Stomach (tissue), 9 donors: Measurements from ENCODE around the gene LARP1. TPM values are rescaled to one million over a fixed set of nuclear protein-coding genes. Genes with fewer than 3 reads are reported as not detected.

Experiments used
- DNase-seq, 2 donors: peaks; one replicate each; pipeline versions ENCODE4 v3.0.0 to v3.0.0-alpha.2; 2013 to 2019
- H3K27ac ChIP-seq, 5 donors: fragments of 200-600 bp in 4 of 5; sonication (generic) in 4 of 5; one replicate each; pipeline ENCODE4 v1.5.1; 2013 to 2019; ENCODE audit warnings: mild to moderate bottlenecking in 1 of 5, moderate library complexity in 1 of 5
- H3K27me3 ChIP-seq, 3 donors: fragments of 200-600 bp; sonication (generic); one replicate each; pipeline ENCODE4 v1.5.1; 2017 to 2019; ENCODE audit warnings: mixed run types in 1 of 3
- H3K36me3 ChIP-seq, 4 donors: fragments of 200-600 bp; sonication (generic); 1 replicate in 3 of 4; 2 replicates in 1 of 4; pipeline ENCODE4 v1.5.1; 2016 to 2019
- H3K4me1 ChIP-seq, 4 donors: fragments of 200-600 bp; sonication (generic); one replicate each; pipeline ENCODE4 v1.5.1; 2016 to 2019
- H3K4me3 ChIP-seq, 4 donors: fragments of 200-600 bp; sonication (generic) in 3 of 4; one replicate each; pipeline ENCODE4 v1.5.1; 2016 to 2019; ENCODE audit warnings: mild to moderate bottlenecking in 1 of 4
- H3K9me3 ChIP-seq, 4 donors: fragments of 200-600 bp; sonication (generic); one replicate each; pipeline ENCODE4 v1.5.1; 2016 to 2019
- EP300 ChIP-seq: sonication (generic); formaldehyde crosslinking; IDR thresholded peaks from one replicate; pipeline ENCODE4 v1.6.1; 2017; ENCODE audit warnings: antibody characterized with exemption
- POLR2A ChIP-seq, 4 donors: fragments of 450-650 bp; IDR thresholded peaks; one replicate each; pipeline ENCODE4 v1.6.1; 2016; ENCODE audit warnings: antibody characterized with exemption in 4 of 4, control low read depth in 2 of 4, mild to moderate bottlenecking in 1 of 4, moderate library complexity in 1 of 4
- POLR2AphosphoS5 ChIP-seq, 3 donors: sonication (generic); formaldehyde crosslinking; IDR thresholded peaks; one replicate each; pipeline ENCODE4 v1.6.1; 2016; ENCODE audit warnings: antibody characterized with exemption in 3 of 3
- WGBS, 5 donors: extraction: QIAGEN DNeasy Blood & Tissue Kit in 3 of 5; methylation state at CpG; one replicate each; pipeline versions ENCODE4 v1.1.5 to v1.1.7; 2013 to 2018; 5-methylcytosine and 5-hydroxymethylcytosine counted together
- intact Hi-C: fragments of 100-400 bp; cut with DNase I; formaldehyde crosslinking; loops from one replicate; pipeline ENCODE4 v1.15.1; 2023; ENCODE audit warnings: low total_unique reads
- polyA plus RNA-seq, 3 donors: library from polyadenylated mRNA; stranded (reverse); fragments of 200-250 nt; gene quantifications; one replicate each; pipeline ENCODE4 v1.2.3, GENCODE V29; 2013
- total RNA-seq, 5 donors: library from RNA; depleted of rRNA; stranded (reverse); fragments of >200 nt; gene quantifications; one replicate each; pipeline versions ENCODE4 v1.1.0 to v1.2.3, GENCODE V29; 2014 to 2016
- TF ChIP-seq, protein P1 (sequence below), 7 experiments: fragments of 450-650 bp in 4 of 7; fragments of 200-600 bp in 3 of 7; sonication (generic) in 3 of 7; IDR thresholded peaks; one replicate each; pipeline ENCODE4 v1.5.1; 2016 to 2019; ENCODE audit warnings: antibody characterized with exemption in 7 of 7, control low read depth in 2 of 7, mild to moderate bottlenecking in 1 of 7
- donor health status: healthy with polysubstance abuse.
- donor health status: Bipolar disorder and iron deficiency.
- donor health status: healthy.

LARP1 gene
- total and polyA plus RNA-seq, 8 donors, result 15.0 to 211 (median 83.7) TPM

DNA sequence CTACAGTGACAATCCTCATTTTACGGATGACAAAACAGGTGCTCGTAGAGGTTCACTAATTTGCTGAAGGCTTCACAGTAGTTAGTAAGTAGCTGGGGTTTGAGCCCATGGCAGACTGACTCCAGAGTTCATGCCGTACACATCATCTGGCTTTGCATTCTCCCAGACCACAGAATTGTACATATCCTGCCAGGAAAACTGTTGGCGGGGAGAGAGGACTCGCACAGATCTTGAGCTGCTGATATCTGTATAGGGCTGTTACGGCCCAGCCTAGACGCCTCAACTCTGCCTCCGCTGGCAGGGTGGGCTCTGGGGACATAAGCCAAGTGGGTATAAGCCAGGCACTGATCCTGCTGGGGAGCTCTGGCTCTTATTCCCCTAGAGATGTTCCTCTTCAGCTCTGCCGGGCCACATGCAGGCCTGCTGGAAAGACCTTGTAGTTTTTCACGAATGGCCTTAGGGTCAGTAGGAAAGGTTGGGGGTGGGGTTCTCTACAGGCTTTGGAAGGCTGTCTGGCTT lies 16.3 kb downstream of the LARP1 start:
- 17 to 43% (median 27%) methylated on average over 9 to 10 of the region's 10 CpGs for WGBS, 5 donors
- Histone ChIP-seq H3K4me3 (no peak overlapping the region), H3K27me3 (no peaks in the 10 kb centered on the region), H3K4me1 (peaks cover 54 to 98% (median 79%) of the 10 kb centered on the region in 4 donors), H3K27ac (peak overlapping the region in 3 of 5 donors; percentile 39 to 75 (median 61)), H3K36me3 (no peaks in the 10 kb centered on the region), H3K9me3 (no peaks in the 10 kb centered on the region)
- DNase-seq, result peak in 1 of 2 donors; percentile 76
- TF ChIP-seq, protein P1, sequence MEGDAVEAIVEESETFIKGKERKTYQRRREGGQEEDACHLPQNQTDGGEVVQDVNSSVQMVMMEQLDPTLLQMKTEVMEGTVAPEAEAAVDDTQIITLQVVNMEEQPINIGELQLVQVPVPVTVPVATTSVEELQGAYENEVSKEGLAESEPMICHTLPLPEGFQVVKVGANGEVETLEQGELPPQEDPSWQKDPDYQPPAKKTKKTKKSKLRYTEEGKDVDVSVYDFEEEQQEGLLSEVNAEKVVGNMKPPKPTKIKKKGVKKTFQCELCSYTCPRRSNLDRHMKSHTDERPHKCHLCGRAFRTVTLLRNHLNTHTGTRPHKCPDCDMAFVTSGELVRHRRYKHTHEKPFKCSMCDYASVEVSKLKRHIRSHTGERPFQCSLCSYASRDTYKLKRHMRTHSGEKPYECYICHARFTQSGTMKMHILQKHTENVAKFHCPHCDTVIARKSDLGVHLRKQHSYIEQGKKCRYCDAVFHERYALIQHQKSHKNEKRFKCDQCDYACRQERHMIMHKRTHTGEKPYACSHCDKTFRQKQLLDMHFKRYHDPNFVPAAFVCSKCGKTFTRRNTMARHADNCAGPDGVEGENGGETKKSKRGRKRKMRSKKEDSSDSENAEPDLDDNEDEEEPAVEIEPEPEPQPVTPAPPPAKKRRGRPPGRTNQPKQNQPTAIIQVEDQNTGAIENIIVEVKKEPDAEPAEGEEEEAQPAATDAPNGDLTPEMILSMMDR (IDR thresholded peaks at IDR 0.05), result no peak
- TF ChIP-seq EP300 (no peak), POLR2A (IDR thresholded peaks at IDR 0.05) (no peak)
- intact Hi-C loops, result no loop called here

DNA sequence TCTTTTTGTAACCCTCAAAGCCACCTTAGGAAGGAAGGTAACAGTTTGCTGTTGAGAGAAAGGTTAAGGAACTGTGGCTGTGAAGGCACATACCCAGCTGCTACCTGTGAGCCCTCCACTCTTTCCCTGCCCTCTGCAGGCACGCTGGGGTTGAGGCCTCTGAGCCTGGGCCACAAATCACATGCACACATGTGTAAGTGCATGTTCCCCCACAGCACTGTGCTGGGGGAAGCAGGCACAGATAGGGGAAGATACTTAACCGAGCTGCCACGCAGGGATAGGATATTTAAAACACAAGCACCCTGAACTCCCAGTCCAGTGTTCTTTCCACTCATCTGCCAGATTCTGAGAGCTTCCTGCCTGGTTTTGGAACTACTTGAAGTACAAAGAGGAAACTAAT lies 18.1 kb downstream of the LARP1 start:
- DNase-seq, result no peak
- TF ChIP-seq POLR2A (IDR thresholded peaks at IDR 0.05) (no peak), EP300 (no peak), POLR2AphosphoS5 (IDR thresholded peaks at IDR 0.05) (no peak)
- TF ChIP-seq, protein P1 (IDR thresholded peaks at IDR 0.05), result no peak
- no peak overlapping the region for H3K4me3 ChIP-seq
- H3K36me3 ChIP-seq, result no peaks in the 10 kb centered on the region
- no peaks in the 10 kb centered on the region for H3K9me3 ChIP-seq
- 77 to 85% (median 82%) methylated on average over 3 of the region's 3 CpGs for WGBS, 5 donors
- H3K4me1 ChIP-seq, result peaks cover 39 to 98% (median 70%) of the 10 kb centered on the region in 4 donors
- intact Hi-C loops, result no loop called here
- no peak overlapping the region for H3K27ac ChIP-seq
- no peaks in the 10 kb centered on the region for H3K27me3 ChIP-seq

DNA sequence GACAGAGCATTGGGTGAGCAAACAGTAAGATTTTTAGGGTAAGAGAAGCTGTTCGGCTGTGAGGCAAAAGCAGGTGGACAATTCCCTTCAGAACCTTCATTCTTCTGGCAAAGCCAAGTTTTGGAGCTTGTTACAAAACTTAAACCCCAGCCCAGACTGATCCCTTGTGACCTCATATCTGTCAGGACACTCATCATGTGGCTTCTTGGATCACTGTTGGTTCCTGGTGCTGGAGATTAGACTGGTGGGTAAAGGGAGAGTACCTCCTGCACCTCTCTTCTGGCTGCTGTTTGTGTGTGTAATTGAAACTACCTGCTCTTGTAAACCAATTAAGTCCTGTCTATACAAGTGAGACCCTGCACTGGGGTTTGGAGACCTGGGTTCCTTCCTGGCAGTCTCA lies 21.0 kb downstream of the LARP1 start:
- H3K36me3 ChIP-seq, result no peaks in the 10 kb centered on the region
- 76 to 86% (median 78%) methylated on average over 1 of the region's 1 CpG for WGBS, 5 donors
- H3K9me3 ChIP-seq, result no peaks in the 10 kb centered on the region
- no peak for DNase-seq
- no peaks in the 10 kb centered on the region for H3K27me3 ChIP-seq
- TF ChIP-seq, protein P1 (IDR thresholded peaks at IDR 0.05), result no peak
- TF ChIP-seq POLR2AphosphoS5 (IDR thresholded peaks at IDR 0.05), result no peak
- TF ChIP-seq POLR2A (IDR thresholded peaks at IDR 0.05), result no peak
- TF ChIP-seq EP300, result no peak
- peaks cover 29 to 98% (median 64%) of the 10 kb centered on the region in 4 donors for H3K4me1 ChIP-seq
- no peak overlapping the region for H3K27ac ChIP-seq
- no peak overlapping the region for H3K4me3 ChIP-seq
- intact Hi-C loops, result no loop called here

DNA sequence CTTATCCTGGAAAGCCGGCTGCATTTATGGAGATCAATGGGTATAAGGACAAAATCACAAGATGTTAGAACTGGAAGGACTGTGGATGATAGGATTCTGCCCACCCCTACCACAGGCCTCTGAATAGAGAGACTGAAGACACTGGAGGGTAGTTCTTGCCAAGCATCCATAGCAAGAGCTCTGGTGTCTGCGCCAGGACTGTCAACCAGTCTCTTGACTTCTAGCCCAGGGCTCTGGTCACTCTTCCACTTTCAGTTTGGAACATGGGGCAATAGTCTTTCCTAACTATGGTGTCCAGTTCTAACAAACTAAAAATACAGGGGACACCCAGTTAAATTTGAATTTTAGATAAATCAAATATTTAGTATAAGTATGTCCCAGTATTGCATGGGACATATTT lies 23.4 kb downstream of the LARP1 start:
- Histone ChIP-seq H3K4me3 (no peak overlapping the region), H3K4me1 (peaks cover 43 to 98% (median 72%) of the 10 kb centered on the region in 4 donors), H3K9me3 (no peaks in the 10 kb centered on the region), H3K36me3 (no peaks in the 10 kb centered on the region), H3K27me3 (no peaks in the 10 kb centered on the region), H3K27ac (no peak overlapping the region)
- 82 to 98% (median 94%) methylated on average over 2 of the region's 2 CpGs for WGBS, 5 donors
- intact Hi-C loops, result no loop called here
- TF ChIP-seq POLR2A (IDR thresholded peaks at IDR 0.05) (no peak), EP300 (no peak), POLR2AphosphoS5 (IDR thresholded peaks at IDR 0.05) (no peak)
- TF ChIP-seq, protein P1 (IDR thresholded peaks at IDR 0.05), result no peak
- DNase-seq, result no peak
